IMR-90 (cell line): ENCODE measurements around the gene CLP1. TPM values are rescaled to one million over a fixed set of nuclear protein-coding genes. Genes with fewer than 3 reads are reported as not detected.

Experiments used
- ATAC-seq: fragments of 200-7000 bp; cut with Tn5 transposase; 2 replicates; pipeline ENCODE4 v1.9.1; 2020; ENCODE audit warnings: low read depth, mild to moderate bottlenecking, moderate library complexity
- BruUV-seq: library from RNA; stranded (reverse); fragments of 400-500 nt; replicated peaks from 2 replicates; lab custom pipeline; 2021; lab: Mats Ljungman, UMichigan
- CTCF ChIA-PET: fragments of 300-600 bp; formaldehyde crosslinking; extraction: SDS; loops from one replicate; lab custom pipeline; 2021; ENCODE audit warnings: antibody characterized with exemption; lab: Yijun Ruan, JAX
- POLR2A ChIA-PET: fragments of 300-600 bp; sonication (Branson Sonifier 250); formaldehyde crosslinking; loops from one replicate; lab custom pipeline; 2022; ENCODE audit warnings: antibody characterized with exemption; ENCODE audit not compliant: unreplicated experiment; lab: Charles Lee
- DNase-seq: peaks from one replicate; pipeline ENCODE4 v3.0.0; 2013
- H2AFZ ChIP-seq: replicated peaks from 2 replicates; pipeline ENCODE3; 2013; ENCODE audit warnings: low read length, mild to moderate bottlenecking; ENCODE audit not compliant: poor library complexity
- H2AK5ac ChIP-seq: 2 replicates; pipeline ENCODE4 v1.6.1; 2013; ENCODE audit warnings: low read depth, low read length, inconsistent platforms
- H2AK9ac ChIP-seq: replicated peaks from 2 replicates; pipeline ENCODE3; 2013; ENCODE audit warnings: mild to moderate bottlenecking, low read depth, low read length, moderate library complexity; ENCODE audit not compliant: poor library complexity
- H2BK120ac ChIP-seq: 2 replicates; pipeline ENCODE4 v1.6.1; 2013; ENCODE audit warnings: low read depth, low read length, inconsistent platforms
- H2BK15ac ChIP-seq: 3 replicates; pipeline ENCODE4 v1.6.1; 2013; ENCODE audit warnings: low read depth, low read length, inconsistent platforms
- H2BK20ac ChIP-seq: 2 replicates; pipeline ENCODE4 v1.6.1; 2013; ENCODE audit warnings: low read depth, mild to moderate bottlenecking, inconsistent platforms, low read length, moderate library complexity
- H2BK5ac ChIP-seq: 2 replicates; pipeline ENCODE4 v1.6.1; 2013; ENCODE audit warnings: mild to moderate bottlenecking, low read depth, low read length, inconsistent platforms; ENCODE audit not compliant: poor library complexity, severe bottlenecking
- H3K14ac ChIP-seq: replicated peaks from 2 replicates; pipeline ENCODE4 v1.6.1; 2013; ENCODE audit warnings: low read depth, low read length, inconsistent platforms
- H3K18ac ChIP-seq: 2 replicates; pipeline ENCODE4 v1.6.1; 2013; ENCODE audit warnings: low read depth, low read length, control low read depth
- H3K23ac ChIP-seq: 2 replicates; pipeline ENCODE4 v1.6.1; 2013; ENCODE audit warnings: low read depth, low read length, inconsistent platforms
- H3K27ac ChIP-seq: 2 replicates; pipeline ENCODE4 v1.5.1; 2013; ENCODE audit warnings: mild to moderate bottlenecking, control low read depth, low read length; ENCODE audit not compliant: insufficient read depth
- H3K27me3 ChIP-seq: 2 replicates; pipeline ENCODE4 v1.6.1; 2013; ENCODE audit warnings: low read length; ENCODE audit not compliant: control insufficient read depth, insufficient read depth
- H3K36me3 ChIP-seq: 2 replicates; pipeline ENCODE4 v1.6.1; 2013; ENCODE audit warnings: low read length, mixed read lengths; ENCODE audit not compliant: control insufficient read depth, insufficient read depth
- H3K4ac ChIP-seq: 2 replicates; pipeline ENCODE4 v1.6.1; 2013; ENCODE audit warnings: low read depth, low read length, inconsistent platforms
- H3K4me1 ChIP-seq: 2 replicates; pipeline ENCODE4 v1.6.1; 2013; ENCODE audit warnings: low read length, mixed read lengths; ENCODE audit not compliant: control insufficient read depth, insufficient read depth
- H3K4me2 ChIP-seq: 2 replicates; pipeline ENCODE4 v1.6.1; 2013; ENCODE audit warnings: low read depth, mild to moderate bottlenecking, control low read depth, low read length, moderate library complexity
- H3K4me3 ChIP-seq: 2 replicates; pipeline ENCODE4 v1.5.1; 2013; ENCODE audit warnings: low read depth, mild to moderate bottlenecking, control low read depth, low read length, moderate library complexity; ENCODE audit not compliant: insufficient read depth
- H3K56ac ChIP-seq: 2 replicates; pipeline ENCODE4 v1.6.1; 2013; ENCODE audit warnings: low read length, inconsistent platforms; ENCODE audit not compliant: insufficient read depth; ENCODE audit errors: extremely low read depth
- H3K79me1 ChIP-seq, 2 experiments: 2 replicates each; pipeline ENCODE4 v1.6.1; 2013; ENCODE audit warnings: low read length in 2 of 2, inconsistent platforms in 1 of 2, low read depth in 1 of 2
- H3K9ac ChIP-seq: 2 replicates; pipeline ENCODE4 v1.6.1; 2013; ENCODE audit warnings: low read depth, low read length, control low read depth
- H3K9me1 ChIP-seq: 2 replicates; pipeline ENCODE4 v1.6.1; 2013; ENCODE audit warnings: low read length, inconsistent platforms; ENCODE audit not compliant: insufficient read depth
- H3K9me3 ChIP-seq: 2 replicates; pipeline ENCODE4 v1.6.1; 2013; ENCODE audit warnings: low read length; ENCODE audit not compliant: control insufficient read depth, insufficient read depth
- H4K20me1 ChIP-seq: 2 replicates; pipeline ENCODE4 v1.6.1; 2013; ENCODE audit warnings: low read length, inconsistent platforms; ENCODE audit not compliant: insufficient read depth
- H4K5ac ChIP-seq: 2 replicates; pipeline ENCODE4 v1.6.1; 2013; ENCODE audit warnings: mild to moderate bottlenecking, low read depth, low read length, control low read depth
- H4K8ac ChIP-seq, 2 experiments: 2 replicates each; pipeline ENCODE4 v1.6.1; 2013; ENCODE audit warnings: low read depth in 2 of 2, low read length in 2 of 2, control low read depth in 1 of 2, inconsistent platforms in 1 of 2
- H4K91ac ChIP-seq: 2 replicates; pipeline ENCODE4 v1.6.1; 2013; ENCODE audit warnings: low read depth, low read length, inconsistent platforms; ENCODE audit not compliant: insufficient read depth
- BHLHE40 ChIP-seq: fragments of 150-350 bp; IDR thresholded peaks from 2 replicates; pipeline ENCODE4 v1.6.1; 2016; ENCODE audit warnings: mild to moderate bottlenecking, low read depth, low read length
- CEBPB ChIP-seq: IDR thresholded peaks from 2 replicates; pipeline ENCODE4 v1.6.1; 2012; ENCODE audit warnings: low read depth, low read length, improper control_type of control experiment
- CHD1 ChIP-seq: IDR thresholded peaks from 2 replicates; pipeline ENCODE4 v1.6.1; 2012; ENCODE audit warnings: low read depth, low read length, improper control_type of control experiment
- CTCF ChIP-seq: conservative IDR thresholded peaks from 2 replicates; pipeline ENCODE4 v1.5.1; 2012; ENCODE audit warnings: mild to moderate bottlenecking, low read depth, low read length, improper control_type of control experiment
- ELK1 ChIP-seq: fragments of 150-350 bp; IDR thresholded peaks from 2 replicates; pipeline ENCODE4 v1.6.1; 2016; ENCODE audit warnings: low read depth, mild to moderate bottlenecking, low read length, moderate library complexity, borderline replicate concordance
- FOS ChIP-seq: fragments of 150-350 bp; IDR thresholded peaks from 2 replicates; pipeline ENCODE4 v1.6.1; 2016; ENCODE audit warnings: low read depth, low read length
- MAFK ChIP-seq: IDR thresholded peaks from 2 replicates; pipeline ENCODE4 v1.6.1; 2012; ENCODE audit warnings: low read depth, low read length, improper control_type of control experiment
- MAZ ChIP-seq: IDR thresholded peaks from 2 replicates; pipeline ENCODE4 v1.6.1; 2012; ENCODE audit warnings: low read depth, mild to moderate bottlenecking, low read length, improper control_type of control experiment, moderate library complexity, borderline replicate concordance
- MXI1 ChIP-seq: IDR thresholded peaks from 2 replicates; pipeline ENCODE4 v1.6.1; 2012; ENCODE audit warnings: low read depth, mild to moderate bottlenecking, low read length, moderate library complexity, borderline replicate concordance
- NFE2L2 ChIP-seq: fragments of 150-350 bp; IDR thresholded peaks from 2 replicates; pipeline ENCODE4 v1.6.1; 2016; ENCODE audit warnings: low read depth, mild to moderate bottlenecking, low read length
- POLR2A ChIP-seq: IDR thresholded peaks from 2 replicates; pipeline ENCODE4 v1.6.1; 2012; ENCODE audit warnings: mild to moderate bottlenecking, low read depth, low read length
- RAD21 ChIP-seq: IDR thresholded peaks from 2 replicates; pipeline ENCODE4 v1.6.1; 2012; ENCODE audit warnings: low read length, improper control_type of control experiment
- RCOR1 ChIP-seq: IDR thresholded peaks from 2 replicates; pipeline ENCODE4 v1.6.1; 2012; ENCODE audit warnings: mild to moderate bottlenecking, low read length, improper control_type of control experiment; ENCODE audit not compliant: insufficient replicate concordance
- RFX5 ChIP-seq: IDR thresholded peaks from 2 replicates; pipeline ENCODE4 v1.8.0; 2012; ENCODE audit warnings: low read depth, mild to moderate bottlenecking, low read length, moderate library complexity
- SMC3 ChIP-seq: fragments of 150-350 bp; IDR thresholded peaks from 2 replicates; pipeline ENCODE4 v1.6.1; 2016; ENCODE audit warnings: low read depth, mild to moderate bottlenecking, antibody characterized with exemption, low read length, moderate library complexity
- USF2 ChIP-seq: fragments of 150-350 bp; IDR thresholded peaks from 2 replicates; pipeline ENCODE4 v1.6.1; 2017; ENCODE audit warnings: mild to moderate bottlenecking, antibody characterized with exemption, low read length, low read depth
- WGBS, 2 experiments: methylation state at CpG; one replicate each; pipeline versions ENCODE4 v1.1.5 to v1.1.7; 2013; ENCODE audit warnings: missing lambda C conversion rate in 2 of 2; ENCODE audit not compliant: insufficient read length in 1 of 2; ENCODE audit errors: extremely low coverage in 2 of 2; 5-methylcytosine and 5-hydroxymethylcytosine counted together
- dilution Hi-C: fragments of 300-500 bp; cut with HindIII; formaldehyde crosslinking; loops from one replicate; pipeline ENCODE4 v1.14.3; 2018; ENCODE audit warnings: low sequenced_read_pairs; ENCODE audit not compliant: unreplicated experiment
- in situ Hi-C: fragments of 300-500 bp; cut with MboI; formaldehyde crosslinking; loops from 3 replicates; pipeline ENCODE4 v1.14.3; 2019; ENCODE audit warnings: low sequenced_read_pairs, inconsistent platforms, mixed read lengths
- intact Hi-C: fragments of 100-400 bp; cut with micrococcal nuclease; formaldehyde crosslinking; loops from 2 replicates; pipeline ENCODE4 v1.10.0; 2022
- polyA plus RNA-seq, 3 experiments: library from polyadenylated mRNA; depleted of rRNA; stranded (reverse); fragments of >200 nt; gene quantifications; 2 replicates each; pipeline ENCODE4 v1.2.3, GENCODE V29; 2012; ENCODE audit warnings: low replicate concordance in 1 of 3
- total RNA-seq: library from RNA; depleted of rRNA; stranded (reverse); fragments of >200 nt; gene quantifications from 2 replicates; pipeline ENCODE4 v1.2.3, GENCODE V29; 2012

CLP1 gene
- total and polyA plus RNA-seq, 2 of the 4 experiments (the other 2 are of a cell fraction), result 16.5 to 24.0 TPM

- ATAC-seq, result no peak
- no peaks in the 10 kb centered on the region; the same call in 1 of the 2 replicates for H3K4me1 ChIP-seq
- H3K79me1 ChIP-seq, result peaks cover 20 to 38% of the 10 kb centered on the region in 2 experiments
- no peak overlapping the region for H4K8ac ChIP-seq
- DNase-seq, result no peak
- dilution Hi-C loops (no loop called here), in situ Hi-C loops (no loop called here), intact Hi-C loops (no loop called here)
- H2AFZ ChIP-seq, result no peak overlapping the region
- peaks cover 31% of the 10 kb centered on the region for H3K36me3 ChIP-seq
- H3K56ac ChIP-seq, result no peak overlapping the region
- H3K9me3 ChIP-seq, result no peaks in the 10 kb centered on the region
- H3K14ac ChIP-seq, result no peak overlapping the region
- no peak overlapping the region for H2BK15ac ChIP-seq
- no peak overlapping the region for H2AK5ac ChIP-seq
- peak overlapping the region; percentile 40 for H2AK9ac ChIP-seq
- no peak for TF ChIP-seq FOS
- TF ChIP-seq POLR2A, result no peak
- no peak for TF ChIP-seq BHLHE40
- TF ChIP-seq MAFK, result no peak
- no peak for TF ChIP-seq ELK1
- TF ChIP-seq SMC3, result no peak
- no peak for TF ChIP-seq MXI1
- no peak for TF ChIP-seq RCOR1
- no peak for TF ChIP-seq USF2
- TF ChIP-seq NFE2L2, result no peak
- TF ChIP-seq MAZ, result no peak
- no peak for TF ChIP-seq RAD21
- no peak for TF ChIP-seq CTCF
- TF ChIP-seq CHD1, result no peak
- no peak for TF ChIP-seq CEBPB
- no peak for TF ChIP-seq RFX5
- ChIA-PET POLR2A (no interaction called here), CTCF (no interaction called here)
- no peak overlapping the region for H3K4me2 ChIP-seq
- no peaks in the 10 kb centered on the region for H3K27me3 ChIP-seq
- H4K5ac ChIP-seq, result no peak overlapping the region
- H4K20me1 ChIP-seq, result 0 out of 2 replicates have a peak, but pooled peaks cover 3% of the 10 kb centered on the region
- no peak overlapping the region for H2BK5ac ChIP-seq
- H3K9ac ChIP-seq, result no peak overlapping the region
- no peak overlapping the region for H2BK120ac ChIP-seq
- H3K18ac ChIP-seq, result no peak overlapping the region
- no peak overlapping the region for H3K4ac ChIP-seq
- no peak overlapping the region for H3K27ac ChIP-seq
- H2BK20ac ChIP-seq, result no peak overlapping the region
- H3K23ac ChIP-seq, result no peak overlapping the region
- H3K4me3 ChIP-seq, result no peak overlapping the region
- BruUV-seq, result no TSS peak
- no peak overlapping the region for H4K91ac ChIP-seq
- H3K9me1 ChIP-seq, result no peaks in the 10 kb centered on the region
- WGBS, 2 experiments, result no CpG with 5 or more reads among the region's 6 CpGs
Observed at GRCh38 chr11:57704932-57705331, 47.4 kb downstream of the CLP1 start.
